KOPT-K1 (cell line): ENCODE measurements around the gene CAPN12.
"Not testable (repeated sequence)": the region's sequence is repeated elsewhere in the genome, so short reads cannot be mapped to it uniquely, and the experiment has no call there.

Source experiments
- H3K27ac ChIP-seq: fragments of 200-600 bp; sonication (generic); 2 replicates; pipeline ENCODE4 v1.5.1; 2016; ENCODE audit warnings: antibody characterized with exemption, mild to moderate bottlenecking, low read depth, low read length; ENCODE audit not compliant: poor library complexity, severe bottlenecking
- H3K36me3 ChIP-seq: fragments of 200-600 bp; sonication (generic); 2 replicates; pipeline ENCODE4 v1.5.1; 2017; ENCODE audit warnings: antibody characterized with exemption, mild to moderate bottlenecking, low read length, moderate library complexity; ENCODE audit not compliant: insufficient read depth
- H3K9me3 ChIP-seq: fragments of 200-600 bp; sonication (generic); 2 replicates; pipeline ENCODE4 v1.5.1; 2017; ENCODE audit warnings: antibody characterized with exemption, low read length, mild to moderate bottlenecking; ENCODE audit not compliant: insufficient read depth, poor library complexity, severe bottlenecking

The CAPN12 gene

DNA sequence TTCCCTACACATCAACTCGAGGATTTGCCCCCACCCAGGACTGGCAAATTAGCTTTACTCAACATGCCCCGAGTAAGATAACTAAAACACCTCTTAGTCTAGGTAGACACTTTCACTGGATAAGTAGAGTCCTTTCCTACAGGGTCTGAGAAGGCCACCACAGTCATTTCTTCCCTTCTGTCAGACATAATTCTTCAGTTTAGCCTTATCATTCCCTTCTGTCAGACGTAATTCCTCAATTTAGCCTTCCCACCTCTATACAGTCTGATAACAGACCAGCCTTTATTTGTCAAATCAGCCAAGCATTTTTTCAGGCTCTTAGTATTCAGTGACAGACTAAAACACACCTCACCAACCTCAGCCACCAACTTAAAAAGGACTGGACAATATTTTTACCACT, 9.5 kb upstream of the CAPN12 start:
- H3K9me3 ChIP-seq, H3K27ac ChIP-seq, H3K36me3 ChIP-seq: not testable (repeated sequence)

DNA sequence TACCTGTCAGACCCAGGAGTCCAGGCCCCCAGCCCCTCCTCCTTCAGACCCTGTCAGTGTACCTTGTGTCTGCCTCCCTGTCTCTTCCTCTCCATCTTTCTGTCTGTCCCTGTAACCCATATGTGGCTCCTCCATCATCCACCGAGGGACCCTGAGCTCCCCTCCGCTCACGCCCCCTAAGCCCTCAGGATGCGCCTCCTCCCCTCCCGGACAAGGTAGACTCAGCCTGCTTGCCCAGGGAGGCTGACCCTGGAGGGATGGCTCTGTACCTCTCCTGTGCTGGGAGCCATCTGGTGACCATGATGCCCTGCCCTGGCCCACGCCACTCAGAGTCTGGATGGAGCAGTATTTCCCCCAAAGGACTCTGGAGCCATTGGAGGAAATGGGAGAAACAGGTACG, 1.0 kb upstream of the CAPN12 start:
- no peak overlapping the region for H3K27ac ChIP-seq
- H3K9me3 ChIP-seq = no peaks in the 10 kb centered on the region
- H3K36me3 ChIP-seq = no peaks in the 10 kb centered on the region

DNA sequence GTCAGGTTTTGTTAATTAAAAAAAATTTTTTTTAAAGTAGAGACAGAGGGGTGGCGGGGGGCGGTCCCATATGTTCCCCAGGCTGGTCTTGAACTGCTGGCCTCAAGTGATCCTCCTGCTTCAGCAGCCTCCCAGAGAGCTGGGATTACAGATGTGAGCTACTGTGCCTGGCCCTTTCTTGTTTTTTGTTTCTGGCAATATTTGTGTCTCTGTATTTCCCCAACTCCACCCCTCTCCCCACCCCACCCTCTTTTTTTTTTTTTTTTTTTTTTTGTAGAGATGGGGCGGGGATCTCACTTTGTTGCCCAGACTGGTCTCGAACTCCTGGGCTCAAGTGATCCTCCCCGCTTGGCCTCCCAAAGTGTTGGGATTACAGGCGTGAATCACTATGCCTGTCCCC, 600 bp upstream of the CAPN12 start:
- no peaks in the 10 kb centered on the region for H3K36me3 ChIP-seq
- H3K27ac ChIP-seq = no peak overlapping the region
- H3K9me3 ChIP-seq = no peaks in the 10 kb centered on the region

DNA sequence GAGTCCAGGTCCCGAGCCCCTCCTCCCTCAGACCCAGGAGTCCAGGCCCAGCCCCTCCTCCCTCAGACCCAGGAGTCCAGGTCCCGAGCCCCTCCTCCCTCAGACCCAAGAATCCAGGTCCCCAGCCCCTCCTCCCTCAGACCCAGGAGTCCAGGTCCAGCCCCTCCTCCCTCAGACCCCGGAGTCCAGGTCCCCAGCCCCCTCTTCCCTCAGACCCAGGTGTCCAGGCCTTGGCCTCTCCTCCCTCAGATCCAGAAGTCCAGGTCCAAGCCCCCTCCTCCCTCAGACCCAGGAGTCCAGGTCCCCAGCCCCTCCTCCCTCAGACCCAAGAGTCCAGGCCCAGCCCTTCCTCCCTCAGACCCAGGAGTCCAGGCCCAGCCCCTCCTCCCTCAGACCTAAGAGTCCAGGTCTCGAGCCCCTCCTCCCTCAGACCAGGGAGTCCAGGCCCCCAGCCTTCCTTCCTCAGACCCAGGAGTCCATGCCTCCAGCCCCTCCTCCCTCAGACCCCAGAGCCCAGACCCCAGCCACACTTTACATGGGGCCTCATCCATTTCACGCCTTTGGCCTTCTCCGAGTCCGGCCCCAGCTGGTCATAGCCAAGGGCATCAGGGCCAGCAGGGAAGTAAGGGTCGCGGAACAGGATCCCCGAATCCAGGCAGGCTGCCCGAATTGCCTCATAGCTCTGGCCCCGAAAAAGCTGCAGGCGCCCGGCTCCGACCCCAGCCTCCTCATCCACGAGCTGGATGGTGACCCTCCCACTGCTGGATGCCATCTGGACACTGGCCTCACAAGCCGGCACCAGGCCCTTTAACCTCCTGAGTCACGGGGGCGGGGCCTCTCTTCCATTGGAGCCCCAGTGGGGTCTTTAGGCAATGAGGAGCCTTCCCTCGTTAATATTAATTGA, 628 bp downstream of the CAPN12 start:
- no peak overlapping the region for H3K27ac ChIP-seq
- H3K36me3 ChIP-seq = no peaks in the 10 kb centered on the region
- H3K9me3 ChIP-seq = no peaks in the 10 kb centered on the region

DNA sequence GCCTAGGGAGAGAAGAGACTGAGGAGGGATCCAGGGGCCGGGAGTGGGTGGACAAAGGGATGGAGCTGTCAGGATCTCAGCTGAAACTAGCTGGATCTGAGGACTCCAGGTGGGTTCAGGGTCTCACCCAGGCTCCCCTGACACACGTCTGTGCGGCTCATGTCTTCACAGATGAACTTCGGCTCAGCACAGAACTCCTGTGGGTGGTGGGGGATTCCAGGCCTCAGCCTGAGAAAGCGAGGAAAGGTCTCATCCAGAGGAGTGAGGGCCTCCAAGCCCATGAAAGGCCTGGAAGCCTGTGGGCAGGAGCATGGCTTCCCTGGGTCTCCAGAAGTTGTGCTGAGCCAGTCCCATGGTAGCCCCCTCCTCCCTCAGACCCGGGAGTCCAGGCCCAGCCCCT, 1.4 kb downstream of the CAPN12 start:
- no peaks in the 10 kb centered on the region for H3K9me3 ChIP-seq
- no peak overlapping the region for H3K27ac ChIP-seq
- H3K36me3 ChIP-seq = no peaks in the 10 kb centered on the region

DNA sequence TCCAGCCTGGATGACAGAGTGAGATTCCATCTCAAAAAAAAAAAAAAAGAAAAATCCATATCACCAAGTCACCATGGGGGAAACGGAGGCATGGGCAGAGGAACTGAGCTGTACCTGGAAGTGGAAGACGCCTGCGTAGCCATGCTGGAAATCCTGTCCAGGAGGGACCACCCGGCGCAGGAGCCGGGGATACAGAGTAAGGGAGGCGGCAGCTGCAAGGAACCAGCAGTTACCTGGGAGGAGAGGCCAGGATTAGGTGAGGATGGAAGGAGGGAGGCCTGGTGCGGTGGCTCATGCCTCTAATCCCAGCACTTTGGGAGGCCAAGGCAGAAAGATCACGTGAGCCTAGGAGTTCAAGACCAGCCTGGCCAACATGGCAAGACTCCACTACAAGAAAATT, 2.0 kb downstream of the CAPN12 start:
- no peak overlapping the region for H3K27ac ChIP-seq
- no peaks in the 10 kb centered on the region for H3K9me3 ChIP-seq
- H3K36me3 ChIP-seq = no peaks in the 10 kb centered on the region

DNA sequence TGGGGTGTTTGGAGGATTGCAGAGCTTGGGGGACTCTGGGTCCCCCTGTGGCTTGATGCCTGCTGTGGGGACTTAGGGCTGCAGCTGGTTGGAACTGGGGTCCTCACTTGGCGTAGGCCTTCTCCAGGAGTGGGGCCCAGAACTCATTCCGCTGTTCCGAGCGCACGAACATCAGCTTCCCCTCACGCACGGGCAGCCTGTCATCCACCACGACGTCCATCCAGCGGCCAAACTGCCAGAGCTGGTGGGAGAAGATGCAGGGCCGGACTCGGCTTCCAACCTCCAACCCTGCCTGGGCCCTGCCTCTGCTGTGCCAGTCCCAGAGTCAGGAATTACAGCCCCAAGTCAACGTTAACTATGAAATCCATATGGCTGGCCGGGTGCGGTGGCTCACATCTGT, 2.6 kb downstream of the CAPN12 start:
- Histone ChIP-seq H3K36me3 (no peaks in the 10 kb centered on the region), H3K27ac (no peak overlapping the region), H3K9me3 (no peaks in the 10 kb centered on the region)

DNA sequence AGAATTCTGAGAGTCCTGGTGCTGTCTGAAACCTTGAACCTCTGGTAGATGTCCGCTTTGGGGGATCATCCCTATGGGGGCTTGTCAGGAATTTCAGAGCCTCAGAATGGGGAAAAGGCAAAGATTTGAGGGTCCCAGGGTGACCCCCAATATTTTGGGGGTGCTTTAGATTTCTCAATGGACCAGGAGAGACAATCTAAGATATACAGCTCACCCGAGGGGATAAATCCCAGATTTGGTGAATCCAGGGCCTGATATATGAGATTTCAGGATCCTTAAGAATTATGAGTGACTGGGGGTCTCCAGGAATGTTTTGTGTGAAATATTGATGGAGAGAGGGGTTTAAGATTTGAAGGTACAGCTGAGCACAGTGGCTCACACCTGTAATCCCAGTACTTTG, 3.3 kb downstream of the CAPN12 start:
- H3K9me3 ChIP-seq = no peaks in the 10 kb centered on the region
- no peaks in the 10 kb centered on the region for H3K36me3 ChIP-seq
- no peak overlapping the region for H3K27ac ChIP-seq

DNA sequence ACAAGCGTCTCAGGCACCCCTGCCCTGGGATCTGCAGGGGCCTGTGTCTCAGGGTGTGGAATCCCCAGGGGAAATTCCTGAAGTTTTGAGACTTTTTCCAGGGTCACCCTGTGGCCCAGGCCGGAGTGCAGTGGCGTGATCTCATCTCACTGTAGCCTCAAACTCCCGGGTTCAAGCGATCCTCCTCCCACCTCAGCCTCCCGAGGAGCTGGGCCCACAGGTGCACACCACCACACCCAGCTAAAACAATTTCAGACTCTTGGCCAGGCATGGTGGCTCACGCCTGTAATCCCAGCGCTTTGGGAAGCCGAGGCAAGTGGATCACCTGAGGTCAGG, 4.0 kb downstream of the CAPN12 start:
- H3K27ac ChIP-seq = no peak overlapping the region
- no peaks in the 10 kb centered on the region for H3K9me3 ChIP-seq
- H3K36me3 ChIP-seq = no peaks in the 10 kb centered on the region

DNA sequence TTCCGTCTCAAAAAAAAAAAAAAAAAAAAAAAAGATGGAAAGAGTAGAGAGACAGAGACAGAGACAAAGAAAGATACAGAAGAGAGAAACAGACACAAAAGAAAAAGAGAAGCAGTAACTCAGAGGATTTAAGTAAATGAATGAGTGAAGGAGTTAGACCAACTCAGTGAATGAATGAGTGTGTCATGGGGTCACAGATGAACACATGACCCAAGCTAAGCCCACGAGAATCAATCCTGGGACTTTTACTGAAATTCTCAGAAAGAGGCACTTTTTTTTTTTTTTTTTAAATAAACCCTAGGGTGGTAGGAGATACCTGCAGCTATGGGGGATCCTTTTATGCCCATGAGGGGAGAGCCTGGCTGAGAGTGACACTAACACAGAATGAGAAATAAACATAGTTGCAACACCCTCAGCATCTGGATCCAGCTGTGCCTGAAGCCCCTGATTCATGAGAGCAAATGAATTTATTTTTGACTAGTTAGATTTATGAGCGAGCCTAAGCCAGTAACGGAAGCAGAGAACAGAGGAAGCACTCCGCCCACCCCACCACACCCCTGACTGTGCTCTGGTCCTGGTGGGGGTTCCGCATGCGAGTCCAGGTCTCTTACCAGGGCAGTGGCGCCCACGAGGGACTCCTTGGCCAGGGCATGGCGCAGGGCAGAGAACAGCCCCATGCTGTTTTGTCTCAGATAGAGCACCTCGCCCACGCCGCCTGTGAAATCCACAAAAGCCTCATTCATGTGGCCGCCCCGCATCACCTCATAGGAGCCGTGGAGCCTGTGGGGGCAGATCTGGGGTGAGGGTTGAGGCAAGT, 4.6 kb downstream of the CAPN12 start:
- Histone ChIP-seq H3K36me3 (no peaks in the 10 kb centered on the region), H3K27ac (no peak overlapping the region), H3K9me3 (no peaks in the 10 kb centered on the region)

DNA sequence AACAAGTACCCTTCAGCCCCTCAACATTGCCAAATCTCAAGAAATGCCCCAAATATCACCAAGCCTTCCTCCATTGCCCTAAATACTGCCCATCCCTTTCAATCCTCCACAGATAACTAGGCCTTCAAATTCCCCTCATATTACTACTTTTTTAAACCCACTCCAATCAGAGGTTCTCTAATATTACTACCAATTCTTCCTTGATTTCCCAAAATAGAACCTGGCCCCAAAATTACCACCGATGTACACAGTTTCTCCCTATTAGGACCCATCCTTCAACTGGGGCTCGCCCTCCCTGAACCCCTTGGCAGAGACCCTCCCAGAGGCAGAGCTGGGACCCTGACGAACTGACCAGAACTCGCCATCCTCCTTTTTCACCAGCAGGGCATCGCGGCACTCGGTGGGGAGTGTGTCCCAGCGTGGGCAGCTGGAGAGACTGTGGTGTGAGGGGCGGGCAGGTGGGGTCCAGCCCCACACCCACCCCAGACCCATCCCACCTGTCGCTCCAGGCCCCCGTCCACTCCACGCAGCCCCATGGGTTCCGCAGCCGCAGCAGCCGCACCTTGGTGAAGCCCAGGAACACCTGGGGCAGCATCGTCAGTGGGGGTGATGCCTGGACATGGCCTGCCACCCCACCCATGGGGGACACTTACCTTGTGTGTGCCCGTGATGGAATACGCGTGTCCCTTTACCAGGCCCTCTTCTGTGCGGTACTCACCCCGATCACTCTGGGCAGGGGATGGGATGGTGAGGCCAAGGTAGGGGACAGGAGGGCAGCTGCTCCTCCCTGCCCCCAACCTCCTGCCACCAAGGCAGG, 6.1 kb downstream of the CAPN12 start:
- no peak overlapping the region for H3K27ac ChIP-seq
- H3K9me3 ChIP-seq = no peaks in the 10 kb centered on the region
- no peaks in the 10 kb centered on the region for H3K36me3 ChIP-seq

DNA sequence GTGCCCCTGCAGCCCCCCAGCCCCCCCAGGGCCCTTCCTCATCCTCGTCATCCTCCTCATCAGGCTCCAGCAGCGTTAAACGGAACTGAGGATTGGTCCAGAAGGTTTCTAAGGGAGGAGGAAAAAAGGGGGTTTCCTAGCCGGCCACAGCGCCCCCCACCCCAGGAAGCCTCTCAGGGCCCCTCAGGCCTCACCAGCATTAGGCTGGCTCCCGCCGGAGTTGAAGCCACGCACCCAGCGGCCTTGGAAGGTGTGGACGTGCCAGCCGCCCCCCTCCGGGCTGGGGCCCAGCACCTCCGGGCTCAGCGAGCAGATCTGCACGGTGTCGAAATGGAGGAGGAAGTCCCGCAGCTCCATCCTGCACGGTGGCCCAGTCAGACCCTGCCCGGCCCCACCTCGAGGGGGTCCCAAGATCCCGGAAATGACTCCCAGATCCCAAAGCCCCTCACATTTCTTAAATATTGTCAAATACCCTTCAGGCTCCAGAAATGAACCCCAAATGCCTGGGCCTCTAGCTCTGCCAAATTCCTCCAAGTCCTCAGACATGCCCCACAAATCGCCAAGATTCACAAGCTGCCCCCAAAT, 6.9 kb downstream of the CAPN12 start:
- Histone ChIP-seq H3K36me3 (no peaks in the 10 kb centered on the region), H3K27ac (no peak overlapping the region), H3K9me3 (no peaks in the 10 kb centered on the region)

DNA sequence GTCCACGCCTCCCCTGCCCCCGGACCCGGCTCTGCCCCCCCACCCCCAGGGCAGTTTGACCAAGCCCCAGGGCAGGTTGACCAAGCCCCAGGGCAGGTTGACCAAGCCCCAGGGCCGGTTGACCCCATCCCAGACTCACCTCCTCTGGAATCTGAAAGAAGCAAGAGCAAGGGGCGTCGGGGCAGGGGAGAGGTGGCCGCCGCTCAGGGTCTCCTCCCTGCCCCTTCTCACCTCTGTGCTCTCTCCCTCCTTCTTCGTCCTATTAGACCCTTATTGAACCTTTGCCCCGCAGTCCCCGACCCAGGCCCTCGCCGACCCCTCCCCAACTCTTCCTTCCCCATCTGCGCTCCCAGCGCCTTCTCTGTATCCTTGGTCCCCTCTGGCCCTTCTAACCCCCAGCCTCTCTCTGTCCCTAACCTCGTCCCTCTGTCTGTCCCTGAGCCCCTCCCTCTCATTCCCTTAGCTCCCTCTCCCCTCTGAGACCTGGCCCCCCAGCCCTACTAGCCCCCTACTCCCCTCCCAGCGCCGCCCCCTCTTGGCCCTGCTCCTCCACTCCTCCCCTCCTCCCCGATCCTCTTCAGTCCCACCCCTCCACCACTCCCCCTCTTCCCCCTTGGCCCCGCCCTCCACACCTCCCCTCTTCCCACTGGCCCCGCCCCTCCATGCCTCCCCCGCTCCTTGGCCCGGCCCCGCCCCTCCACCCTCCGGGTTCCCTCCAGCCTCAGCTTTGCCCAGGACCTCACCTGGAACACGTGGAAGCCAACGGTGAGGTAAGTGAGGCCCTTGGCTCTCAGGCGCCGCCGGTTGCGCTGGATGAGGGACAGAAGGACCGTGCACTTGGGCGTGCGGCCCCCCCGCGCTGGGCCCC, 7.6 kb downstream of the CAPN12 start:
- Histone ChIP-seq H3K9me3 (no peaks in the 10 kb centered on the region), H3K27ac (no peak overlapping the region), H3K36me3 (no peaks in the 10 kb centered on the region)

DNA sequence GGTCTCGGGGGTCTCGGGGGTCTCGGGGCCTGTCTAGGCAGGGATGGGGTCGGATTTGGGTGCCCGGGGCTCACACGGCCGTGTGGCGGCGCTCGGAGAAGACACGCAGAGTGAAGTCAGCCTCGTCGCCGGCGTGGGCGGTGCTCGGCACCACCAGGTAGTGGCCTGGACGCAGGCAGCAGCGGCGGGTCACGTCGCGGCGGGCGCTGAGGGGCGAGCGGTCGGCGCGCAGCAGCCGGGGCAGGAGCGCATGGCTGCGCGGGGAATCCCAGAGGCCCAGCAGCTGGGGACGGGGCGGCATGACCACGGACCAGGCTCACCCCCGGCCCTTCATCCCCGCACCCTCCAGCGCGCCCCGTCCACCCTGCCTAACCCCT, 8.2 kb downstream of the CAPN12 start:
- Histone ChIP-seq H3K27ac (no peak overlapping the region), H3K36me3 (peaks cover 3% of the 10 kb centered on the region; the same call in 1 of the 2 replicates), H3K9me3 (no peaks in the 10 kb centered on the region)
